HG02642 (cell line): ENCODE data around the gene UNK.

Experiments
- ATAC-seq: cut with Tn5 transposase; IDR thresholded peaks from one replicate; pipeline ENCODE4 v1.9.1; 2021; ENCODE audit warnings: mild to moderate bottlenecking; ENCODE audit not compliant: unreplicated experiment, poor library complexity

UNK gene

DNA sequence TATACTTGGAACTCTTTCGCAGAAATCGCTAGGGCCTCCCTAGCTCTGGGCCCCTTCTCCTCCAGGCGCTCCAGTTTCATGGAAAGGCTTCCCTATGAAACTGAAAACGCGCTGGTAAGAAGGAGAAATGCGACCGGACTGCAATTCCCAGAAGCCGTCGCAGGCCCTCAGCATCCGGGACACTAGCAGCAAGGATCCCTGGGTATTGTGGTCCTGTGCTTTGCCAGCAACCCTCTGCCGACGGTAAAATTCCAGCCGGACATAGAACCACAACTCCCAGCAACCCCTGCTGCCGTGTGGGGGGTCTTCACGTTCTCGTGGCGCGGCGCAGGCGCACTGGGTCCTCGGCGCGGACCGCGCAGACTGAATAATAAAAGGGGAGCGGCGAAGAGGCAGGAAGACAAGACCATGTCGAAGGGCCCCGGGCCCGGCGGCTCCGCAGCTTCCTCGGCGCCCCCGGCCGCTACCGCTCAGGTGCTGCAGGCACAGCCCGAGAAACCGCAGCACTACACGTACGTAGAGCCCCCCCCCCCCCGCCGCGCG lies at the start of gene UNK:
TSS of gene UNK (plus strand) at position 334 of the 543 bp plus-strand sequence. CDS start at position 409, 75 bp downstream.
- peak; percentile 65 for ATAC-seq

GRCh38 chr17:75736173-75736835 lies 48.3 kb upstream of the UNK start:
- ATAC-seq = no peak

GRCh38 chr17:75737133-75737962 lies 47.3 kb upstream of the UNK start:
- no peak for ATAC-seq

GRCh38 chr17:75738218-75738802 lies 46.3 kb upstream of the UNK start:
- ATAC-seq = no peak

DNA sequence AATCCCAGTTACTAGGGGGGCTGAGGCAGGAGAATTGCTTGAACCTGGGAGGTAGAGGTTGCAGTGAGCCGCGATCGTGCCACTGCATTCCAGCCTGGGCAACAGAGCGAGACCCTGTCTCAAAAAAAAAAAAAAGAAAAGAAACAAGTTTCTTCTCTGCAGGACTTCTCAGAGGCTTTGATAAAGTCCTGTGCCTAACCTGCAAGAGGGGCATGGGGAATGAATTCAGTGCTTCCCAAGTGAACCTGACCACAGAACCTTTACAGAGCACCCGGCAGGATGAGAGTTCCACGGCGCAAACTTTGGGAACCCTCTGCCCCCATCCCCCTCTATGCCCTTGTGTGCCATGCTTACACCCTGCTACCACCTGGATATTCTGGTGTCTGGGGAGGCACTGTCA lies 45.4 kb upstream of the UNK start:
- ATAC-seq = no peak

- ATAC-seq = no peak
Observed at GRCh38 chr17:75739801-75740200, 44.8 kb upstream of the UNK start.

GRCh38 chr17:75740215-75740614 lies 44.4 kb upstream of the UNK start:
- ATAC-seq = no peak

GRCh38 chr17:75740631-75741077 lies 44.0 kb upstream of the UNK start:
- ATAC-seq = no peak

- no peak for ATAC-seq
Observed at GRCh38 chr17:75742337-75742736, 42.3 kb upstream of the UNK start.

GRCh38 chr17:75743625-75744206 lies 40.9 kb upstream of the UNK start:
- no peak for ATAC-seq

DNA sequence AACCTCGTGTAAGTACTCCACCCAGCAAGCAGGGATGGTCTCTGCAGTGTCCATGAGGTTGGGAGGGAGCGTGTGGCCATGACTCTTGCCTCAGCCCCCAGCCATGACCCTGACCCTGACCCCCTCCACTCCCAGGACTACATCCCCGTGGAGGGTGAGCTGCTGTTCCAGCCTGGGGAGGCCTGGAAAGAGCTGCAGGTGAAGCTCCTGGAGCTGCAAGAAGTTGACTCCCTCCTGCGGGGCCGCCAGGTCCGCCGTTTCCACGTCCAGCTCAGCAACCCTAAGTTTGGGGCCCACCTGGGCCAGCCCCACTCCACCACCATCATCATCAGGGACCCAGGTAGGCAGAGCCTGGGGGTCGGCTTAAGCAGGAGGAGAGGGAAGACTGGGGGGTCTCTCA lies 35.9 kb upstream of the UNK start:
- no peak for ATAC-seq

DNA sequence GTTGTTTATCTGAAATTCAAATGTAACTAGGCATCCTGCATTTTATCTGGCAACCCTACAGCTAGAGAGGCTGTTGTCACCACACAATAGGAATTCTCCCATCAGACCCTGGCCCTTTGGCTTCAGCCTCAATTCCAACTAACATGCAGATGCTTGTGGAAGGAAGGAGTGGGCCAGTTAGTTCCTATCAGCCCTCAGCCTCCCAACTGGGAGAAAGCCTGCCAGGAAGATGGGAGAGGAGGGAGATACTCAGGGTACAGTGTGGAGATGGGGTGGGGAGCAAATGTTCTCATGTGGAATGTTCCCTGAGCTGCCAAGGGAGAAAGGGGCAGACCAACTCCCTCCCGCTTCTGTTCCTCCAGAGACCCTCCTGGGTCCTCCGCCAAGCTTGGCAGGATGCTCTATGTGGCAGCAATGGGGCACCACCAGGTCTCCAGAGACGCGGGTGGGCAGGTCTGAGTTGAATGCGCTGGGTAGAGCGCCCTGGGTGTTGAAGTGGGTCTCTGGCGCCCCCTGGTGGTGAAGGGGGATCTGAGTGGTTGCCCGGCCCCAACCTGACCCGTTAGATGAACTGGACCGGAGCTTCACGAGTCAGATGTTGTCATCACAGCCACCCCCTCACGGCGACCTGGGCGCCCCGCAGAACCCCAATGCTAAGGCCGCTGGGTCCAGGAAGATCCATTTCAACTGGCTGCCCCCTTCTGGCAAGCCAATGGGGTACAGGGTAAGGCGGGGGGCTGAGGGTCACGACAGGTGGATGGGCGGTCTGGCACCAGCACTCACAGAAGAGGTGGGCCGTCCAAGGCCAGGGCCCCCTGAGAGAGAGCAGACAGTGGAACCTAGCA lies 34.8 kb upstream of the UNK start:
- ATAC-seq = no peak

DNA sequence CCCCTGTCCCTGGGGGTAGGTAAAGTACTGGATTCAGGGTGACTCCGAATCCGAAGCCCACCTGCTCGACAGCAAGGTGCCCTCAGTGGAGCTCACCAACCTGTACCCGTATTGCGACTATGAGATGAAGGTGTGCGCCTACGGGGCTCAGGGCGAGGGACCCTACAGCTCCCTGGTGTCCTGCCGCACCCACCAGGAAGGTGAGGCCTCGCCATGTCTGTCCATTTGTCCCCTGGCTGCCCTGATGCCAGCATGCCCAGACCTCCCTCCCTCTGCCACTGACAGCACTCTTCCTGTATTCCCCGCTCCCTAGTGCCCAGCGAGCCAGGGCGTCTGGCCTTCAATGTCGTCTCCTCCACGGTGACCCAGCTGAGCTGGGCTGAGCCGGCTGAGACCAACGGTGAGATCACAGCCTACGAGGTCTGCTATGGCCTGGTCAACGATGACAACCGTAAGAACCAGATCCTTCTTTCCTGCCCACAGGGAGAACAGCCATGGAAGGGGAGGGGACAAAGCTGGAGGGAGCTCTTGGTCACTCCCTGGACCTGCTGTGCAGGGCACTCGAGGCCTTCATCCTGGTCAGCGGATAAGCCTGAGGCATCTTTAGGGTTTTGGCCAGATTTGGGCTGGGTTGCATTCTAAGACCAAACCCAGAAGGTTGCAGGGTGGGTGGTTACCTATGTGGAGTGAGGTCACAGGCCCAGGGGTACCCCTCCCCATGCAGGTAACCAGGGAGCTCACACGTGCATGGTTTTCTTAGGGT lies 33.8 kb upstream of the UNK start:
- ATAC-seq = no peak

GRCh38 chr17:75751676-75752404 lies 32.8 kb upstream of the UNK start:
- ATAC-seq = no peak

DNA sequence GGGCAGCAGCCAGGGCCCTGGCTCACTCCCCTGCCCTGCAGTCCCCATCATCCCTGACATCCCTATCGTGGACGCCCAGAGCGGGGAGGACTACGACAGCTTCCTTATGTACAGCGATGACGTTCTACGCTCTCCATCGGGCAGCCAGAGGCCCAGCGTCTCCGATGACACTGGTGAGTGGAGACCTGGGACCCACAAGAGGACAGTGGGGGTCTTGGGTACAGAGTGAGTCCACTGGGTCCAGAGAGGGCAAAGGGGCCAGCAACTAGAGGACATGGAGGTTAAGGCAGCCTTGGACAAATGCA lies 32.2 kb upstream of the UNK start:
- ATAC-seq = no peak

GRCh38 chr17:75752802-75753513 lies 31.6 kb upstream of the UNK start:
- no peak for ATAC-seq

- ATAC-seq = peak; percentile 66
Observed at GRCh38 chr17:75753514-75754377, 30.9 kb upstream of the UNK start.
